ENCODE results near the gene UNC5C. TPM values are rescaled to one million over a fixed set of nuclear protein-coding genes. Genes with fewer than 3 reads are reported as not detected.

The UNC5C gene
- total and polyA plus RNA-seq, 4 donors, result 0.27 to 1.2 (median 0.78) TPM

DNA sequence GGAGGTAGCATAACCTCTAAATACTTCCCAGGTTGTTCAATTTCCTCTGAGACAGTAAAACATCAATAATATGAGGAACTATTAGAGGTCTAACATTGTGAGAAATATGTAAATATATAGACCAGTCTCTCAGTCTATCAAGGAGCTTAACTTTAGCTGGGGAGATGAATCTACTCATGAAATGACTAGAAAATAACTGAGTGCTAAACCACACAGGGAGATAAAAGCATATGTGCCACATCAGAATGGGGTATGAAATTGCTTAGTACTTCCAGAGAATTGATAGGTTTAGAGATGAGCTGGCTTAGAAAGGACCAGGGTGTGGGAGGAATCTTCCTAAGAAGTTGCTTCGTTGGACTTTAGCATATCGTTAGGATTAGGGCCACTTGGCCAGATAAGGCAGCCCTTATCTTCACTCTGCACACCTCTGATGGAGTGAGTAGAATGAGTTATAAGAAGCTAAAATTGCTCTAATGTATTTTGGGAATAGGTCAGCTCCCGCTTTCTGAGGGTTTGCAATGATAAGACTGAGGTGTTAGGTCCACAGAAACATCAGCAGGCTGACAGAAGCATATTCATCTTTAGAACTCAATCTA is 299.2 kb downstream of the UNC5C start:
- no peak for TF ChIP-seq FOXA2 (IDR thresholded peaks at IDR 0.05)
- no peak for TF ChIP-seq REST (IDR thresholded peaks at IDR 0.05)
- TF ChIP-seq NR2F2 (IDR thresholded peaks at IDR 0.05), result no peak
- 74% methylated on average over 3 of the region's 3 CpGs for WGBS
- Histone ChIP-seq H3K27me3 (ENCODE audit: control insufficient read depth in 4 of 4, insufficient read depth in 4 of 4, low read length in 3 of 4) (no peaks in the 10 kb centered on the region), H3K27ac (ENCODE audit: low read depth in 1 of 2, low read length in 2 of 2) (no peak overlapping the region), H3K9me3 (ENCODE audit: control insufficient read depth in 4 of 4, low read length in 3 of 4) (no peaks in the 10 kb centered on the region), H3K36me3 (ENCODE audit: control insufficient read depth in 4 of 4, insufficient read depth in 3 of 4, low read depth in 1 of 4, low read length in 3 of 4) (no peaks in the 10 kb centered on the region), H3K4me3 (ENCODE audit: low read depth in 1 of 3, low read length in 3 of 3) (no peak overlapping the region), H3K9ac (ENCODE audit: low read depth in 1 of 2, low read length in 2 of 2) (no peak overlapping the region), H3K4me1 (ENCODE audit: control insufficient read depth in 4 of 4, insufficient read depth in 4 of 4, low read length in 3 of 4) (peaks cover 0 to 15% (median 3%) of the 10 kb centered on the region in 4 donors)
- no peak for DNase-seq (ENCODE audit: low spot score)

- TF ChIP-seq NR2F2 (IDR thresholded peaks at IDR 0.05), result no peak
- no peak for TF ChIP-seq RXRA (IDR thresholded peaks at IDR 0.05)
- TF ChIP-seq EGR1 (IDR thresholded peaks at IDR 0.05; ENCODE audit: low read depth in 2 of 2), result no peak
- TF ChIP-seq YY1 (IDR thresholded peaks at IDR 0.05), result no peak
- TF ChIP-seq RAD21 (IDR thresholded peaks at IDR 0.05), result no peak
- TF ChIP-seq, protein P1, sequence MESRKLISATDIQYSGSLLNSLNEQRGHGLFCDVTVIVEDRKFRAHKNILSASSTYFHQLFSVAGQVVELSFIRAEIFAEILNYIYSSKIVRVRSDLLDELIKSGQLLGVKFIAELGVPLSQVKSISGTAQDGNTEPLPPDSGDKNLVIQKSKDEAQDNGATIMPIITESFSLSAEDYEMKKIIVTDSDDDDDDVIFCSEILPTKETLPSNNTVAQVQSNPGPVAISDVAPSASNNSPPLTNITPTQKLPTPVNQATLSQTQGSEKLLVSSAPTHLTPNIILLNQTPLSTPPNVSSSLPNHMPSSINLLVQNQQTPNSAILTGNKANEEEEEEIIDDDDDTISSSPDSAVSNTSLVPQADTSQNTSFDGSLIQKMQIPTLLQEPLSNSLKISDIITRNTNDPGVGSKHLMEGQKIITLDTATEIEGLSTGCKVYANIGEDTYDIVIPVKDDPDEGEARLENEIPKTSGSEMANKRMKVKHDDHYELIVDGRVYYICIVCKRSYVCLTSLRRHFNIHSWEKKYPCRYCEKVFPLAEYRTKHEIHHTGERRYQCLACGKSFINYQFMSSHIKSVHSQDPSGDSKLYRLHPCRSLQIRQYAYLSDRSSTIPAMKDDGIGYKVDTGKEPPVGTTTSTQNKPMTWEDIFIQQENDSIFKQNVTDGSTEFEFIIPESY (IDR thresholded peaks at IDR 0.05), result no peak
- TF ChIP-seq, protein P2, sequence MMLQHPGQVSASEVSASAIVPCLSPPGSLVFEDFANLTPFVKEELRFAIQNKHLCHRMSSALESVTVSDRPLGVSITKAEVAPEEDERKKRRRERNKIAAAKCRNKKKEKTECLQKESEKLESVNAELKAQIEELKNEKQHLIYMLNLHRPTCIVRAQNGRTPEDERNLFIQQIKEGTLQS (IDR thresholded peaks at IDR 0.05), result no peak
- no peak for TF ChIP-seq GABPA (IDR thresholded peaks at IDR 0.05 in 1 of 2, conservative IDR thresholded peaks at IDR 0.05 in 1 of 2)
- TF ChIP-seq, protein P3, sequence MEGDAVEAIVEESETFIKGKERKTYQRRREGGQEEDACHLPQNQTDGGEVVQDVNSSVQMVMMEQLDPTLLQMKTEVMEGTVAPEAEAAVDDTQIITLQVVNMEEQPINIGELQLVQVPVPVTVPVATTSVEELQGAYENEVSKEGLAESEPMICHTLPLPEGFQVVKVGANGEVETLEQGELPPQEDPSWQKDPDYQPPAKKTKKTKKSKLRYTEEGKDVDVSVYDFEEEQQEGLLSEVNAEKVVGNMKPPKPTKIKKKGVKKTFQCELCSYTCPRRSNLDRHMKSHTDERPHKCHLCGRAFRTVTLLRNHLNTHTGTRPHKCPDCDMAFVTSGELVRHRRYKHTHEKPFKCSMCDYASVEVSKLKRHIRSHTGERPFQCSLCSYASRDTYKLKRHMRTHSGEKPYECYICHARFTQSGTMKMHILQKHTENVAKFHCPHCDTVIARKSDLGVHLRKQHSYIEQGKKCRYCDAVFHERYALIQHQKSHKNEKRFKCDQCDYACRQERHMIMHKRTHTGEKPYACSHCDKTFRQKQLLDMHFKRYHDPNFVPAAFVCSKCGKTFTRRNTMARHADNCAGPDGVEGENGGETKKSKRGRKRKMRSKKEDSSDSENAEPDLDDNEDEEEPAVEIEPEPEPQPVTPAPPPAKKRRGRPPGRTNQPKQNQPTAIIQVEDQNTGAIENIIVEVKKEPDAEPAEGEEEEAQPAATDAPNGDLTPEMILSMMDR (IDR thresholded peaks at IDR 0.05; ENCODE audit: low read depth, low read length, missing input control), result no peak
- no peak for TF ChIP-seq MAX (IDR thresholded peaks at IDR 0.05)
- no peaks in the 10 kb centered on the region for H3K36me3 ChIP-seq (ENCODE audit: control insufficient read depth in 4 of 4, insufficient read depth in 3 of 4, low read depth in 1 of 4, low read length in 3 of 4)
- WGBS, result 71% methylated on average over 1 of the region's 1 CpG
These were observed 299.9 kb downstream of the UNC5C start for GRCh38 chr4:95248720-95249425.

More at GRCh38 chr4:95248720-95249425, 299.9 kb downstream of the UNC5C start:
- no peak for DNase-seq (ENCODE audit: low spot score)
- Histone ChIP-seq H3K9ac (ENCODE audit: low read depth in 1 of 2, low read length in 2 of 2) (no peak overlapping the region), H3K27me3 (ENCODE audit: control insufficient read depth in 4 of 4, insufficient read depth in 4 of 4, low read length in 3 of 4) (no peaks in the 10 kb centered on the region), H3K4me1 (ENCODE audit: control insufficient read depth in 4 of 4, insufficient read depth in 4 of 4, low read length in 3 of 4) (peaks cover 0 to 15% (median 3%) of the 10 kb centered on the region in 4 donors), H3K27ac (ENCODE audit: low read depth in 1 of 2, low read length in 2 of 2) (no peak overlapping the region), H3K9me3 (ENCODE audit: control insufficient read depth in 4 of 4, low read length in 3 of 4) (no peaks in the 10 kb centered on the region), H3K4me3 (ENCODE audit: low read depth in 1 of 3, low read length in 3 of 3) (no peak overlapping the region)
